Sigmoid colon (tissue), 7 donors: ENCODE results near the gene SERTAD1. TPM values are rescaled to one million over a fixed set of nuclear protein-coding genes. Genes with fewer than 3 reads are reported as not detected.

ENCODE experiments used
- DNase-seq: peaks from one replicate; pipeline ENCODE4 v3.0.0-alpha.2; 2019
- H3K27ac ChIP-seq, 4 donors: fragments of 200-600 bp; sonication (generic); one replicate each; pipeline ENCODE4 v1.5.1; 2016 to 2019; ENCODE audit warnings: mild to moderate bottlenecking in 1 of 4
- H3K27me3 ChIP-seq, 3 donors: fragments of 200-600 bp; sonication (generic); one replicate each; pipeline ENCODE4 v1.5.1; 2019; ENCODE audit warnings: mild to moderate bottlenecking in 1 of 3
- H3K36me3 ChIP-seq, 4 donors: fragments of 200-600 bp; sonication (generic); one replicate each; pipeline ENCODE4 v1.5.1; 2016 to 2019
- H3K4me1 ChIP-seq, 4 donors: fragments of 200-600 bp; sonication (generic); one replicate each; pipeline ENCODE4 v1.5.1; 2017 to 2019
- H3K4me3 ChIP-seq, 4 donors: fragments of 200-600 bp; sonication (generic); one replicate each; pipeline ENCODE4 v1.5.1; 2017 to 2019; ENCODE audit warnings: mild to moderate bottlenecking in 2 of 4, moderate library complexity in 1 of 4
- H3K9me3 ChIP-seq, 4 donors: fragments of 200-600 bp in 3 of 4; sonication (generic) in 3 of 4; one replicate each; pipeline versions ENCODE4 v1.5.1 to v1.6.1; 2013 to 2019
- CTCF ChIP-seq, 4 experiments: fragments of 450-650 bp in 3 of 4; fragments of 200-600 bp in 1 of 4; IDR thresholded peaks; one replicate each; pipeline ENCODE4 v1.5.1; 2016 to 2019; ENCODE audit warnings: antibody characterized with exemption in 4 of 4, mild to moderate bottlenecking in 3 of 4, moderate library complexity in 2 of 4
- EP300 ChIP-seq, 4 donors: sonication (generic); formaldehyde crosslinking; IDR thresholded peaks; one replicate each; pipeline ENCODE4 v1.6.1; 2017; ENCODE audit warnings: antibody characterized with exemption in 4 of 4
- POLR2A ChIP-seq, 2 donors: fragments of 450-650 bp; IDR thresholded peaks; one replicate each; pipeline ENCODE4 v1.6.1; 2016; ENCODE audit warnings: antibody characterized with exemption in 2 of 2, mild to moderate bottlenecking in 2 of 2, moderate library complexity in 2 of 2
- POLR2AphosphoS5 ChIP-seq, 4 donors: sonication (generic); formaldehyde crosslinking; IDR thresholded peaks; one replicate each; pipeline ENCODE4 v1.6.1; 2017; ENCODE audit warnings: antibody characterized with exemption in 4 of 4
- WGBS, 2 donors: extraction: QIAGEN DNeasy Blood & Tissue Kit; methylation state at CpG; one replicate each; pipeline ENCODE4 v1.1.7; 2013; 5-methylcytosine and 5-hydroxymethylcytosine counted together
- intact Hi-C: fragments of 100-400 bp; cut with DNase I; formaldehyde crosslinking; loops from one replicate; pipeline ENCODE4 v1.15.1; 2023
- polyA plus RNA-seq, 3 donors: library from polyadenylated mRNA; stranded (reverse); fragments of 200-250 nt; gene quantifications; one replicate each; pipeline ENCODE4 v1.2.3, GENCODE V29; 2013
- small RNA-seq, 3 donors: library from RNA; depleted of rRNA; stranded (forward); fragments of <200 nt; gene quantifications; one replicate each; pipeline ENCODE3, GENCODE V24; 2016
- total RNA-seq, 4 donors: library from RNA; depleted of rRNA; stranded (reverse); fragments of >200 nt; gene quantifications; one replicate each; pipeline ENCODE4 v1.1.0, GENCODE V29; 2016
- donor health status: healthy with polysubstance abuse.
- donor health status: Bipolar disorder and iron deficiency.
- donor health status: healthy.

The SERTAD1 gene
- total and polyA plus RNA-seq, 7 donors, result 10.2 to 44.4 (median 18.6) TPM

GRCh38 chr19:40376286-40376862 lies 49.4 kb downstream of the SERTAD1 start:
- DNase-seq, result no peak
- no peak for TF ChIP-seq EP300 (IDR thresholded peaks at IDR 0.05)
- Histone ChIP-seq H3K4me3 (no peak overlapping the region), H3K27ac (no peak overlapping the region), H3K36me3 (peaks cover 9 to 84% (median 36%) of the 10 kb centered on the region in 4 donors), H3K9me3 (no peaks in the 10 kb centered on the region), H3K4me1 (no peaks in the 10 kb centered on the region), H3K27me3 (no peaks in the 10 kb centered on the region)
- WGBS, 2 donors, result 95% methylated on average over 17 of the region's 17 CpGs
- intact Hi-C loops, result no loop called here

DNA sequence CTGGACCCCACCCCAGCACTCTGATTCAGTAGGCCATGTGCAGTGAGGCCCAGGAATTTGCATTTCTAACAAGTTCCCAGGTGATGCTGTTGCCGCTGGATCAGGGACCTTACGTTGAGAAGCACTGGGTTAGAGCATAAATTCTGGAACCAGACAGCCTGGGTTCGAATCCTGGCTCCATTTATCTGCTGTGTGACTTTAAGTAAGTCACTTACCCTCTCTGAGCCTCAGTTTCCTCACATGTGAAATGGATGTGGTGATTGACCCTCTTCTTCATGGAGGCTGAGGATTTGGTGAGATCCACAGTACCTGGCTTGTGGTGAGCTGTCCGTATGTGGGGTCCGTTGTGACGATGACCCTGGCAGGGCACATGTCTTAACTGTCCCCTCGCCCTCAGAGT lies 51.7 kb downstream of the SERTAD1 start:
- Histone ChIP-seq H3K36me3 (peaks cover 13 to 93% (median 41%) of the 10 kb centered on the region in 4 donors), H3K4me1 (no peaks in the 10 kb centered on the region), H3K27me3 (no peaks in the 10 kb centered on the region), H3K9me3 (no peaks in the 10 kb centered on the region), H3K27ac (no peak overlapping the region), H3K4me3 (no peak overlapping the region)
- WGBS, 2 donors, result 96 to 97% methylated on average over 7 of the region's 7 CpGs
- intact Hi-C loops, result no loop called here
- DNase-seq, result no peak
- TF ChIP-seq POLR2AphosphoS5 (IDR thresholded peaks at IDR 0.05) (no peak), POLR2A (IDR thresholded peaks at IDR 0.05) (no peak), EP300 (IDR thresholded peaks at IDR 0.05) (no peak), CTCF (IDR thresholded peaks at IDR 0.05) (no peak)

GRCh38 chr19:40371802-40372122 lies 54.0 kb downstream of the SERTAD1 start:
- intact Hi-C loops, result no loop called here
- no peaks in the 10 kb centered on the region for H3K9me3 ChIP-seq
- no peak overlapping the region for H3K27ac ChIP-seq
- H3K27me3 ChIP-seq, result no peaks in the 10 kb centered on the region
- H3K36me3 ChIP-seq, result peaks cover 13 to 96% (median 30%) of the 10 kb centered on the region in 4 donors
- no peak for TF ChIP-seq EP300 (IDR thresholded peaks at IDR 0.05)
- no peak for TF ChIP-seq CTCF (IDR thresholded peaks at IDR 0.05)
- 97 to 99% methylated on average over 5 of the region's 5 CpGs for WGBS, 2 donors
- H3K4me1 ChIP-seq, result peaks cover 0 to 3% (median under 1%) of the 10 kb centered on the region in 4 donors
- H3K4me3 ChIP-seq, result no peak overlapping the region
- no peak for DNase-seq

Small RNA genes within 50 kb of the gene (small RNA-seq; reads per million reads assigned to genes)
- gene RF00017, result 0 reads per million in 3 donors

Other genes with a start within 250 kb of the SERTAD1 start
- gene MAP3K10, start 234.6 kb downstream of the SERTAD1 start, total RNA-seq, result 10 to 100 TPM in 2 of 4 donors, 1 to 10 TPM in 2; 6.4 to 17.2 (median 10.5) TPM
- gene MAP3K10, start 234.6 kb downstream of the SERTAD1 start, polyA plus RNA-seq, result 1 to 10 TPM; 4.2 to 9.8 (median 4.2) TPM
- gene TTC9B, start 207.6 kb downstream of the SERTAD1 start, total RNA-seq, result 1 to 10 TPM in 2 of 4 donors, not detected in 2; 1.1 to 5.0 TPM
- under 1 TPM in 1 of 3 donors, not detected in 2; 0.34 TPM for gene TTC9B, start 207.6 kb downstream of the SERTAD1 start, polyA plus RNA-seq
- not detected for gene CCNP, start 199.3 kb downstream of the SERTAD1 start, total RNA-seq
- under 1 TPM in 1 of 3 donors, not detected in 2; 0.23 TPM for gene CCNP, start 199.3 kb downstream of the SERTAD1 start, polyA plus RNA-seq
- 10 to 100 TPM; 57.4 to 78.7 (median 76.3) TPM for gene AKT2, start 140.6 kb downstream of the SERTAD1 start, total RNA-seq
- gene AKT2, start 140.6 kb downstream of the SERTAD1 start, polyA plus RNA-seq, result 100 to 1,000 TPM in 1 of 3 donors, 10 to 100 TPM in 2; 28.0 to 107 (median 31.2) TPM
- 10 to 100 TPM in 3 of 4 donors, 1 to 10 TPM in 1; 8.9 to 12.8 (median 11.5) TPM for gene C19orf47, start 77.6 kb downstream of the SERTAD1 start, total RNA-seq
- 10 to 100 TPM in 1 of 3 donors, 1 to 10 TPM in 2; 7.9 to 16.7 (median 8.4) TPM for gene C19orf47, start 77.6 kb downstream of the SERTAD1 start, polyA plus RNA-seq
- gene PLD3, start 77.3 kb downstream of the SERTAD1 start, total RNA-seq, result 100 to 1,000 TPM; 164 to 270 (median 230) TPM
- 100 to 1,000 TPM in 2 of 3 donors, 10 to 100 TPM in 1; 48.0 to 121 (median 118) TPM for gene PLD3, start 77.3 kb downstream of the SERTAD1 start, polyA plus RNA-seq
- gene HIPK4, start 35.8 kb downstream of the SERTAD1 start, total RNA-seq, result under 1 TPM in 2 of 4 donors, not detected in 2; 0.14 to 0.36 TPM
- gene HIPK4, start 35.8 kb downstream of the SERTAD1 start, polyA plus RNA-seq, result under 1 TPM in 1 of 3 donors, not detected in 2; 0.06 TPM
- gene PRX, start 12.6 kb downstream of the SERTAD1 start, total RNA-seq, result 1 to 10 TPM; 3.5 to 8.6 (median 5.0) TPM
- 1 to 10 TPM in 2 of 3 donors, under 1 TPM in 1; 0.69 to 2.0 (median 1.8) TPM for gene PRX, start 12.6 kb downstream of the SERTAD1 start, polyA plus RNA-seq
- gene SERTAD3, start 18.3 kb upstream of the SERTAD1 start, total RNA-seq, result 10 to 100 TPM; 15.5 to 34.2 (median 26.0) TPM
- gene SERTAD3, start 18.3 kb upstream of the SERTAD1 start, polyA plus RNA-seq, result 10 to 100 TPM; 28.9 to 60.7 (median 30.4) TPM
- gene BLVRB, start 39.8 kb upstream of the SERTAD1 start, total RNA-seq, result 100 to 1,000 TPM; 115 to 232 (median 210) TPM
- 100 to 1,000 TPM; 139 to 224 (median 196) TPM for gene BLVRB, start 39.8 kb upstream of the SERTAD1 start, polyA plus RNA-seq
- 1 to 10 TPM in 3 of 4 donors, under 1 TPM in 1; 0.99 to 5.0 (median 2.7) TPM for gene SPTBN4, start 41.0 kb upstream of the SERTAD1 start, total RNA-seq
- gene SPTBN4, start 41.0 kb upstream of the SERTAD1 start, polyA plus RNA-seq, result 1 to 10 TPM in 1 of 3 donors, under 1 TPM in 1, not detected in 1; 0.23 to 1.3 TPM
- 10 to 100 TPM; 15.9 to 36.3 (median 33.8) TPM for gene SHKBP1, start 150.9 kb upstream of the SERTAD1 start, total RNA-seq
- gene SHKBP1, start 150.9 kb upstream of the SERTAD1 start, polyA plus RNA-seq, result 10 to 100 TPM; 50.2 to 81.0 (median 52.9) TPM
- 100 to 1,000 TPM; 107 to 206 (median 176) TPM for gene LTBP4, start 175.4 kb upstream of the SERTAD1 start, total RNA-seq
- gene LTBP4, start 175.4 kb upstream of the SERTAD1 start, polyA plus RNA-seq, result 100 to 1,000 TPM in 1 of 3 donors, 10 to 100 TPM in 2; 31.9 to 118 (median 41.4) TPM